Measurements from ENCODE around the gene GTF3C2.

Gene GTF3C2

DNA sequence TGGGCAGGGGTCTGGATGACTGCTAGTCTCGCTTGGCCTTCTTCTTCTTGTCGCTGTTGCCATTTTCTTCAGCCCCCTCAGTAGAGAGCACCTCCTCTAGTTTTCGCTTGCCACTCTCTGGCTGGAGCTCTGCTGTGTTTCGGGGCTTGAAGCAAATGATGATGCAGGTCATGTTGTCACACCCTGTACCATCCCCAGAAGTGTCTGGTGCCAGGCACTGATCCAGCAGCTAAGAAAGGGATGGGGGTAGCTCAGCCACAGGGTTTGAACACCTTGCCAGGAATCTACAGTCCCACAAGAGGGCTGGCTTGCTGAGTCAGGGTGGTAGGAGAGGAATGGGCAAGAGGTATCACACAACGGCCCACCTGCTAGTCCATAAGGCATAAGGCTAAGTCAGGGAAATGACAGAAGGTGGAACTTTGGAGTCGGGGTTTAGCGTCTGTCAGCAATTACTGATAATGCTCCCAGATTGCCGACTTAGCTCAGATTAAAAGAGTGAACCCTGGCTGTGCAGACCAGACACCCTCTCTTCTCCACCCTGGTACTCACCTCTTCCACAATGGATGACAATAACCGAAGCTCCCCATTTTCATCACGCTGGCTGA, 25.1 kb upstream of the GTF3C2 start:
- TF ChIP-seq CTCF (IDR thresholded peaks at IDR 0.05; ENCODE audit: low read depth, low read length, missing control alignments): no peak
- in situ Hi-C loops (cut with HindIII; ENCODE audit: low sequenced_read_pairs): no loop called here
- H3K4me3 ChIP-seq (ENCODE audit: low read depth, low read length): no peak overlapping the region
- DNase-seq (ENCODE audit: low read depth): no peak

DNA sequence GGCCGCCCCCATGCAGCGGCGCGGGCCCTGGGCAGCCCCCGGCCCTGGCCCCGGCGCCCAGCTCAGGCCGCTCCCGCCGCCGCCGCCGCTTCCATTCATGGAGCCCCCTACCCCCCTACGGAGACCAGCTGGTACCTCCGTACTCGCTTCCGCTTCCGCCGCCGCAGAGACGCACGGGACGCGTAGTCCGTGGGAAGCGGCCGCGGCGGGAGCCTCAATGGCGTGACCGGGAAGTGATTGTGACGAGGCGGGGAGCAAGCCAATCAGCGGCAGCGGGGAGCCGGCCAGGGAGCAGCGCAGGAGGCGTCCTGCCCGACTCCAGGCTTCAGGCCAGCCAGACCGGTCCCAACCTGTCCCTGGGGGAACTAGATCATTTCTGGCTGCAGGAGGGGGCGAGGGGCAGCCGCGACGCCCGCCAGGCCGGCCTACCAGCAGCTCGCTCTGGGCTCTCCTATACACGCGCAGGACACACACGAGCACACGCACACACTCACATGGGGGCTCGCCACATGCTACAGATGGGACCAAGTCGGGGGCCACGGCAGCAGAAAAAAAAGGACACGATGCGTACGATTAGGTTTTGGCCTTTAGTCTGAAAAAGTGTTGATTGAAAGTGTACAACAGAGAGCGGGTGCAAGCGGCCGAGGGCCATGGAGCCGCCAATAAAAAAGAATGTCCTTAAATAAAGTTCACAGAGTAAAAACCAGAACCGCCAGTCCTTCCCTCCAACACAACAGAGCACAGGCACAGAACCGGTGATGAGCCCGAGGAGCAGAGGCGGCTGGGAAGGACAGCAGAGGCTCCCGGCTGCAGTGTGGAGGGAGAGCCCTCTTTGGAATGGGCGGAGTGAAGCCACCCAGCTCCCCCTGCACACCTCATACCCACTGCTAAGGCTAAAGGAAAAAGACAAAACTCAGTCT, 24.3 kb upstream of the GTF3C2 start, which contains the start of gene ZNF513:
Gene ZNF513 (minus strand): TSS at position 109 of the 920 bp plus-strand sequence. CDS start 208 bp downstream, outside the sequence.
- H3K4me3 ChIP-seq (ENCODE audit: low read depth, low read length): peak within 1 kb of the TSS; percentile 61
- in situ Hi-C loops (cut with HindIII; ENCODE audit: low sequenced_read_pairs): no loop called here
- no peak for TF ChIP-seq CTCF (IDR thresholded peaks at IDR 0.05; ENCODE audit: low read depth, low read length, missing control alignments)
- DNase-seq (ENCODE audit: low read depth): peak; percentile 80

- DNase-seq (ENCODE audit: low read depth): no peak
- no peak for TF ChIP-seq CTCF (IDR thresholded peaks at IDR 0.05; ENCODE audit: low read depth, low read length, missing control alignments)
- in situ Hi-C loops (cut with HindIII; ENCODE audit: low sequenced_read_pairs): no loop called here
- H3K4me3 ChIP-seq (ENCODE audit: low read depth, low read length): peak overlapping the region; percentile 61
Measured at GRCh38 chr2:27379836-27380625, 23.5 kb upstream of the GTF3C2 start.

GRCh38 chr2:27379383-27379835, 22.8 kb upstream of the GTF3C2 start:
- in situ Hi-C loops (cut with HindIII; ENCODE audit: low sequenced_read_pairs): no loop called here
- DNase-seq (ENCODE audit: low read depth): no peak
- peak overlapping the region; percentile 61 for H3K4me3 ChIP-seq (ENCODE audit: low read depth, low read length)
- TF ChIP-seq CTCF (IDR thresholded peaks at IDR 0.05; ENCODE audit: low read depth, low read length, missing control alignments): no peak

DNA sequence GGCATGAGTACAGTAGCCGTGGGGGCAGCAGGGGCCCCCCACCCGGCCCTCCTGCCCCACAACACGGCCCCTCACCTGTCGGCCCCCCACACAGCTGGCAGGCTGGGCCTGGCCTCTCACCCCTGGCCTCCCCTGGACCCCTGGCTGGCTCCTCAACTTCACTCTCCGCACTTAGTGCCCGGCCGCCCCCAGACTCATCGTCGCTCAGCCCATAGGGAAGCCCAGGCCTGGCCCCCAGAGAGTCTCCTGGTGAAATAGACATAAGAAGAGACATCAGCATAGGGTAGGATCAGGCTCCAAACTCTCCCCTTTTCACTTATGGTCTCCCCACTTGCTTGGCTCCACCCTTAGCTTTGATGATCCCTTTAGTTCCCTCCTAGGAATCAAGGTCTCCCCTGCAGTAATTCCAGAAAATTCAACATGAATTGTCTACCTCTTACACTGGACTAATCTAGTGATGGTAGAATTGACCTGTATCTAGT, 22.3 kb upstream of the GTF3C2 start:
- no peak for TF ChIP-seq CTCF (IDR thresholded peaks at IDR 0.05; ENCODE audit: low read depth, low read length, missing control alignments)
- in situ Hi-C loops (cut with HindIII; ENCODE audit: low sequenced_read_pairs): no loop called here
- H3K4me3 ChIP-seq (ENCODE audit: low read depth, low read length): peak overlapping the region; percentile 61
- DNase-seq (ENCODE audit: low read depth): no peak
